Heart left ventricle (tissue), 16 donors: ENCODE measurements around the gene TRMT5. TPM values are rescaled to one million over a fixed set of nuclear protein-coding genes. Genes with fewer than 3 reads are reported as not detected.

Experiments used
- ATAC-seq, 4 donors: fragments of 200-7000 bp; cut with Tn5 transposase; one replicate each; pipeline ENCODE4 v1.9.1; 2020 to 2022; ENCODE audit warnings: moderate library complexity in 4 of 4, mild to moderate bottlenecking in 3 of 4, moderate number of reproducible peaks in 1 of 4
- DNase-seq, 5 donors: peaks; one replicate each; pipeline ENCODE4 v3.0.0-alpha.2; 2020
- H3K27ac ChIP-seq, 12 donors: fragments of 200-600 bp; sonication (generic) in 4 of 12; one replicate each; pipeline versions ENCODE4 v1.5.0 to v1.8.0; 2016 to 2022; ENCODE audit warnings: mild to moderate bottlenecking in 2 of 12
- H3K27me3 ChIP-seq, 9 donors: fragments of 200-600 bp; sonication (generic) in 2 of 9; one replicate each; pipeline versions ENCODE4 v1.5.1 to v1.8.0; 2016 to 2022; ENCODE audit warnings: mild to moderate bottlenecking in 3 of 9
- H3K36me3 ChIP-seq, 9 donors: fragments of 200-600 bp; sonication (generic) in 2 of 9; one replicate each; pipeline versions ENCODE4 v1.5.0 to v1.8.0; 2018 to 2022; ENCODE audit warnings: mild to moderate bottlenecking in 2 of 9
- H3K4me1 ChIP-seq, 12 donors: fragments of 200-600 bp; sonication (generic) in 4 of 12; one replicate each; pipeline versions ENCODE4 v1.5.0 to v1.8.0; 2016 to 2022; ENCODE audit warnings: mild to moderate bottlenecking in 3 of 12
- H3K4me3 ChIP-seq, 12 donors: fragments of 200-600 bp; sonication (generic) in 4 of 12; one replicate each; pipeline versions ENCODE4 v1.5.0 to v1.8.0; 2017 to 2022; ENCODE audit warnings: mild to moderate bottlenecking in 9 of 12, moderate library complexity in 4 of 12
- H3K9me3 ChIP-seq, 12 donors: fragments of 200-600 bp; sonication (generic) in 4 of 12; one replicate each; pipeline versions ENCODE4 v1.5.0 to v1.8.0; 2016 to 2022; ENCODE audit warnings: mild to moderate bottlenecking in 1 of 12
- CTCF ChIP-seq, 12 donors: fragments of 200-600 bp; sonication (generic) in 4 of 12; IDR thresholded peaks; one replicate each; pipeline versions ENCODE4 v1.5.0 to v1.8.0; 2018 to 2022; ENCODE audit warnings: antibody characterized with exemption in 12 of 12, mild to moderate bottlenecking in 5 of 12
- POLR2A ChIP-seq, 2 donors: fragments of 450-650 bp; IDR thresholded peaks; one replicate each; pipeline ENCODE4 v1.6.1; 2017; ENCODE audit warnings: antibody characterized with exemption in 2 of 2, mild to moderate bottlenecking in 2 of 2, moderate library complexity in 2 of 2
- WGBS, 4 donors: extraction: QIAGEN DNeasy Blood & Tissue Kit in 2 of 4; methylation state at CpG; one replicate each; pipeline versions ENCODE4 v1.1.5 to v1.1.7; 2013 to 2018; 5-methylcytosine and 5-hydroxymethylcytosine counted together
- intact Hi-C, 10 donors: fragments of 100-400 bp; cut with DNase I; formaldehyde crosslinking; loops; one replicate each; pipeline versions ENCODE4 v1.11.1 to v1.14.2; 2022
- polyA plus RNA-seq, 2 donors: library from polyadenylated mRNA; stranded (reverse); fragments of 200-250 nt; gene quantifications; one replicate each; pipeline ENCODE4 v1.2.3, GENCODE V29; 2013
- total RNA-seq, 9 donors: library from RNA; depleted of rRNA in 2 of 9; stranded (reverse); fragments of >200 nt in 2 of 9; fragmentation: NEBNext Ultra II Directional in 3 of 9; extraction: Animal tissue kit (Norgen Biotek cat#: 25700) in 3 of 9; gene quantifications; one replicate each; pipeline versions ENCODE4 v1.1.0 to v1.2.4, GENCODE V29; 2016 to 2023
- donor health status: ischemic (EF 13 %, LVEDD 7.1; RV severe dilation, severe dysfunction).
- donor health status: healthy with polysubstance abuse.
- donor health status: DM: no; HTN: yes; CAD: no.
- donor health status: DM: no; HTN: no; CAD: no.
- donor health status: ischemic (EF 25% LVEDD 6.9; RV normal size, moderate dysfunction).
- donor health status: ischemic (EF 25% LVEDD 5.7; RV mildly dilated, moderate dysfunction).
- donor health status: healthy.
- donor health status: DM: yes; HTN: yes; CAD: no.
- donor health status: ischemic (EF 35%, LVEDD 5.7; RV mildly dilated, moderate dysfunction).
- donor health status: nonischemic (EF 11% LVEDD 7.7; RV severe dilation, severe dysfunction).
- donor health status: DM: yes; HTN: yes; CAD: no.
- donor health status: PGD.
- donor health status: ischemic (EF 29% LVEDD 5.4; RV normal size, mild dysfunction).
- donor health status: nonischemic (EF 23%, LVEDD 6.1; RV moderate dilation, normal function).

The TRMT5 gene
- total and polyA plus RNA-seq, 11 donors: 1.6 to 9.7 (median 6.2) TPM

GRCh38 chr14:60977847-60978246 is 3.0 kb downstream of the TRMT5 start:
- Histone ChIP-seq H3K4me3 (no peak overlapping the region), H3K27me3 (no peaks in the 10 kb centered on the region), H3K9me3 (no peaks in the 10 kb centered on the region), H3K4me1 (peaks cover 0 to 46% (median 23%) of the 10 kb centered on the region in 12 donors), H3K36me3 (peaks cover 0 to 50% (median 24%) of the 10 kb centered on the region in 9 donors), H3K27ac (no peak overlapping the region)
- ATAC-seq (no peak), DNase-seq (no peak)
- intact Hi-C loops: no loop called here
- TF ChIP-seq CTCF (IDR thresholded peaks at IDR 0.05) (no peak), POLR2A (IDR thresholded peaks at IDR 0.05) (no peak)
- WGBS, 4 donors: 56 to 59% (median 57%) methylated on average over 2 of the region's 2 CpGs

GRCh38 chr14:60975551-60975950 is 5.3 kb downstream of the TRMT5 start:
- H3K27ac ChIP-seq: no peak overlapping the region
- H3K27me3 ChIP-seq: no peaks in the 10 kb centered on the region
- whole genome bisulfite sequencing, 4 donors: 43 to 54% (median 45%) methylated on average over 2 of the region's 2 CpGs
- H3K9me3 ChIP-seq: no peaks in the 10 kb centered on the region
- H3K36me3 ChIP-seq: peaks cover 0 to 50% (median 24%) of the 10 kb centered on the region in 9 donors
- intact Hi-C loops: no loop called here
- ATAC-seq: no peak
- TF ChIP-seq CTCF (IDR thresholded peaks at IDR 0.05): no peak
- no peak for TF ChIP-seq POLR2A (IDR thresholded peaks at IDR 0.05)
- no peak for DNase-seq
- peaks cover 0 to 33% (median 10%) of the 10 kb centered on the region in 12 donors for H3K4me1 ChIP-seq
- H3K4me3 ChIP-seq: no peak overlapping the region

- no peak for ATAC-seq
These were observed 6.7 kb downstream of the TRMT5 start for GRCh38 chr14:60974090-60974651.

GRCh38 chr14:60973070-60973469 is 7.8 kb downstream of the TRMT5 start:
- Histone ChIP-seq H3K4me3 (no peak overlapping the region), H3K9me3 (no peaks in the 10 kb centered on the region), H3K36me3 (peaks cover 0 to 42% (median 24%) of the 10 kb centered on the region in 9 donors), H3K4me1 (peaks cover 0 to 10% (median 0%) of the 10 kb centered on the region in 12 donors), H3K27me3 (no peaks in the 10 kb centered on the region), H3K27ac (no peak overlapping the region)
- 98 to 99% (median 99%) methylated on average over 3 of the region's 3 CpGs for WGBS, 4 donors
- ATAC-seq: no peak
- DNase-seq: no peak
- TF ChIP-seq POLR2A (IDR thresholded peaks at IDR 0.05): no peak
- no peak for TF ChIP-seq CTCF (IDR thresholded peaks at IDR 0.05)
- intact Hi-C loops: no loop called here

More at GRCh38 chr14:60974090-60974651, 6.7 kb downstream of the TRMT5 start:
- TF ChIP-seq CTCF (IDR thresholded peaks at IDR 0.05) (no peak), POLR2A (IDR thresholded peaks at IDR 0.05) (no peak)
- Histone ChIP-seq H3K9me3 (no peaks in the 10 kb centered on the region), H3K27me3 (no peaks in the 10 kb centered on the region), H3K27ac (no peak overlapping the region), H3K4me3 (no peak overlapping the region), H3K36me3 (peaks cover 0 to 48% (median 24%) of the 10 kb centered on the region in 9 donors), H3K4me1 (peaks cover 0 to 20% (median under 1%) of the 10 kb centered on the region in 12 donors)
- DNase-seq: no peak
- 68 to 74% (median 70%) methylated on average over 6 of the region's 6 CpGs for WGBS, 4 donors
- intact Hi-C loops: no loop called here
